GM12878 (cell line): ENCODE measurements around the gene CTSA. TPM values are rescaled to one million over a fixed set of nuclear protein-coding genes. Genes with fewer than 3 reads are reported as not detected.

Experiments
- BACH1 ChIP-seq: fragments of 450-650 bp; IDR thresholded peaks from 2 replicates; pipeline ENCODE4 v1.6.1; 2017; ENCODE audit warnings: mild to moderate bottlenecking, borderline replicate concordance
- CHD2 ChIP-seq: IDR thresholded peaks from 2 replicates; pipeline ENCODE4 v1.6.1; 2011; ENCODE audit warnings: low read depth, low read length, improper control_type of control experiment, borderline replicate concordance
- EED ChIP-seq: sonication (generic); IDR thresholded peaks from 2 replicates; pipeline ENCODE4 v1.6.1; 2016; ENCODE audit warnings: antibody characterized with exemption, low read depth
- ESRRA ChIP-seq: IDR thresholded peaks from 2 replicates; pipeline ENCODE4 v1.6.1; 2012; ENCODE audit warnings: mild to moderate bottlenecking, low read length, improper control_type of control experiment
- FOS ChIP-seq: IDR thresholded peaks from 3 replicates; pipeline ENCODE4 v1.6.1; 2011; ENCODE audit warnings: borderline replicate concordance; ENCODE audit not compliant: insufficient read length; ENCODE audit errors: extremely low read depth
- FOXM1 ChIP-seq: IDR thresholded peaks from 2 replicates; pipeline ENCODE4 v1.6.1; 2012; ENCODE audit warnings: low read depth, mild to moderate bottlenecking, inconsistent platforms, low read length, moderate library complexity
- GABPA ChIP-seq: IDR thresholded peaks from 2 replicates; pipeline ENCODE4 v1.6.1; 2014; ENCODE audit warnings: antibody characterized with exemption, low read depth, mild to moderate bottlenecking, inconsistent platforms
- IKZF2 ChIP-seq, 2 experiments: fragments of 450-650 bp; IDR thresholded peaks; 2 replicates each; pipeline ENCODE4 v1.6.1; 2017; ENCODE audit warnings: mild to moderate bottlenecking in 2 of 2, moderate library complexity in 2 of 2
- IRF4 ChIP-seq: IDR thresholded peaks from 2 replicates; pipeline ENCODE4 v1.6.1; 2011; ENCODE audit warnings: low read depth, low read length
- MTA3 ChIP-seq: IDR thresholded peaks from 2 replicates; pipeline ENCODE4 v1.6.1; 2012; ENCODE audit warnings: low read length, inconsistent platforms, borderline replicate concordance
- MYC ChIP-seq: IDR thresholded peaks from 2 replicates; pipeline ENCODE4 v1.6.1; 2011; ENCODE audit warnings: mild to moderate bottlenecking, low read length, moderate library complexity, inconsistent platforms; ENCODE audit not compliant: insufficient read depth, insufficient replicate concordance, insufficient read length, severe bottlenecking
- NFYB ChIP-seq: IDR thresholded peaks from 2 replicates; pipeline ENCODE4 v1.6.1; 2011; ENCODE audit warnings: low read depth, mild to moderate bottlenecking, low read length, improper control_type of control experiment, moderate library complexity; ENCODE audit not compliant: insufficient read depth
- SP1 ChIP-seq: IDR thresholded peaks from one replicate; pipeline ENCODE4 v1.6.1; 2011; ENCODE audit warnings: low read depth, low read length
- STAT3 ChIP-seq: IDR thresholded peaks from 2 replicates; pipeline ENCODE4 v1.6.1; 2011; ENCODE audit warnings: low read depth, low read length, improper control_type of control experiment
- TAF1 ChIP-seq: IDR thresholded peaks from 2 replicates; pipeline ENCODE4 v1.6.1; 2011; ENCODE audit warnings: mild to moderate bottlenecking, low read depth, low read length, borderline replicate concordance
- TCF12 ChIP-seq: IDR thresholded peaks from 2 replicates; pipeline ENCODE4 v1.6.1; 2011; ENCODE audit warnings: low read depth, mild to moderate bottlenecking, low read length
- USF1 ChIP-seq: IDR thresholded peaks from 2 replicates; pipeline ENCODE4 v1.6.1; 2011; ENCODE audit warnings: borderline replicate concordance, low read depth, mild to moderate bottlenecking, moderate library complexity, mixed read lengths, low read length; ENCODE audit not compliant: insufficient read depth; ENCODE audit errors: extremely low read length
- WRNIP1 ChIP-seq: IDR thresholded peaks from 2 replicates; pipeline ENCODE4 v1.6.1; 2011; ENCODE audit warnings: low read depth, low read length, improper control_type of control experiment, borderline replicate concordance
- YY1 ChIP-seq: IDR thresholded peaks from 2 replicates; pipeline ENCODE4 v1.6.1; 2011; ENCODE audit warnings: low read depth, mild to moderate bottlenecking, low read length
- ZNF622 ChIP-seq: fragments of 450-650 bp; IDR thresholded peaks from 2 replicates; pipeline ENCODE4 v1.6.1; 2017; ENCODE audit warnings: mild to moderate bottlenecking, inconsistent platforms
- polyA plus RNA-seq, 11 experiments: library from polyadenylated mRNA; depleted of rRNA in 4 of 11; unstranded in 6 of 11; stranded (reverse) in 5 of 11; fragments of >200 nt; fragmentation: Nextera tagmentation in 4 of 11; fragmentation: Illumina TruSeq in 1 of 11; extraction: Ambion mirVana in 4 of 11; extraction: Trizol in 1 of 11; gene quantifications; 1 replicate in 1 of 11; 2 replicates in 10 of 11; pipeline versions ENCODE4 v1.2.1 to v1.2.3, GENCODE V29; 2011 to 2016; ENCODE audit warnings: inconsistent platforms in 2 of 11, missing spikeins in 2 of 11, low read depth in 1 of 11
- total RNA-seq, 4 experiments: library from RNA; depleted of rRNA in 3 of 4; stranded (reverse); fragments of >200 nt in 3 of 4; fragmentation: Illumina TruSeq in 1 of 4; extraction: Trizol in 1 of 4; gene quantifications; 2 replicates each; pipeline versions ENCODE4 v1.2.1 to v1.2.3, GENCODE V29; 2013 to 2021
- TF ChIP-seq, protein P1 (sequence below): IDR thresholded peaks from 2 replicates; pipeline ENCODE4 v1.6.1; 2012; ENCODE audit warnings: low read depth, low read length, improper control_type of control experiment
- TF ChIP-seq, protein P2 (sequence below): IDR thresholded peaks from 2 replicates; pipeline ENCODE4 v1.6.1; 2012; ENCODE audit warnings: low read depth, low read length, improper control_type of control experiment
- TF ChIP-seq, protein P3 (sequence below): fragments of 450-650 bp; IDR thresholded peaks from 2 replicates; pipeline ENCODE4 v1.6.1; 2017; ENCODE audit warnings: borderline replicate concordance

Gene CTSA
- total and polyA plus RNA-seq, 10 of the 15 experiments (the other 5 are each of a cell fraction or from before 2014, with no cell fraction given) = 7.1 to 67.0 (median 36.2) TPM

- TF ChIP-seq GABPA (no peak), EED (0 out of 2 replicates have a peak, but pooled peaks have one; percentile 13), WRNIP1 (no peak), SP1 (peak; percentile 83), YY1 (peak; percentile 92), MTA3 (no peak; the same call in 1 of the 2 replicates), TCF12 (peak; percentile 65), CHD2 (peak; percentile 84), USF1 (peak; percentile 99), ZNF622 (no peak), STAT3 (no peak), IKZF2 (IDR thresholded peaks at IDR 0.05) (peak in 1 of 2 experiments; percentile 43; a peak in 1 of 4 replicates), TAF1 (peak; percentile 74; the same call in 1 of the 2 replicates), NFYB (no peak), FOXM1 (peak; percentile 31; the same call in 1 of the 2 replicates), IRF4 (no peak), ESRRA (peak; percentile 75; the same call in 1 of the 2 replicates), MYC (no peak), BACH1 (peak; percentile 47; the same call in 1 of the 2 replicates), FOS (peak; percentile 79)
- TF ChIP-seq, protein P1, sequence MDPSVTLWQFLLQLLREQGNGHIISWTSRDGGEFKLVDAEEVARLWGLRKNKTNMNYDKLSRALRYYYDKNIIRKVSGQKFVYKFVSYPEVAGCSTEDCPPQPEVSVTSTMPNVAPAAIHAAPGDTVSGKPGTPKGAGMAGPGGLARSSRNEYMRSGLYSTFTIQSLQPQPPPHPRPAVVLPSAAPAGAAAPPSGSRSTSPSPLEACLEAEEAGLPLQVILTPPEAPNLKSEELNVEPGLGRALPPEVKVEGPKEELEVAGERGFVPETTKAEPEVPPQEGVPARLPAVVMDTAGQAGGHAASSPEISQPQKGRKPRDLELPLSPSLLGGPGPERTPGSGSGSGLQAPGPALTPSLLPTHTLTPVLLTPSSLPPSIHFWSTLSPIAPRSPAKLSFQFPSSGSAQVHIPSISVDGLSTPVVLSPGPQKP = peak; percentile 41; the same call in 1 of the 2 replicates
- TF ChIP-seq, protein P2, sequence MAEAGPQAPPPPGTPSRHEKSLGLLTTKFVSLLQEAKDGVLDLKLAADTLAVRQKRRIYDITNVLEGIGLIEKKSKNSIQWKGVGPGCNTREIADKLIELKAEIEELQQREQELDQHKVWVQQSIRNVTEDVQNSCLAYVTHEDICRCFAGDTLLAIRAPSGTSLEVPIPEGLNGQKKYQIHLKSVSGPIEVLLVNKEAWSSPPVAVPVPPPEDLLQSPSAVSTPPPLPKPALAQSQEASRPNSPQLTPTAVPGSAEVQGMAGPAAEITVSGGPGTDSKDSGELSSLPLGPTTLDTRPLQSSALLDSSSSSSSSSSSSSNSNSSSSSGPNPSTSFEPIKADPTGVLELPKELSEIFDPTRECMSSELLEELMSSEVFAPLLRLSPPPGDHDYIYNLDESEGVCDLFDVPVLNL = no peak
- TF ChIP-seq, protein P3, sequence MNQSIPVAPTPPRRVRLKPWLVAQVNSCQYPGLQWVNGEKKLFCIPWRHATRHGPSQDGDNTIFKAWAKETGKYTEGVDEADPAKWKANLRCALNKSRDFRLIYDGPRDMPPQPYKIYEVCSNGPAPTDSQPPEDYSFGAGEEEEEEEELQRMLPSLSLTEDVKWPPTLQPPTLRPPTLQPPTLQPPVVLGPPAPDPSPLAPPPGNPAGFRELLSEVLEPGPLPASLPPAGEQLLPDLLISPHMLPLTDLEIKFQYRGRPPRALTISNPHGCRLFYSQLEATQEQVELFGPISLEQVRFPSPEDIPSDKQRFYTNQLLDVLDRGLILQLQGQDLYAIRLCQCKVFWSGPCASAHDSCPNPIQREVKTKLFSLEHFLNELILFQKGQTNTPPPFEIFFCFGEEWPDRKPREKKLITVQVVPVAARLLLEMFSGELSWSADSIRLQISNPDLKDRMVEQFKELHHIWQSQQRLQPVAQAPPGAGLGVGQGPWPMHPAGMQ = no peak
Observed at GRCh38 chr20:45890985-45891983, at the start of gene CTSA, which contains the start of gene NEURL2 (continued).
